Esophagus muscularis mucosa (tissue), 4 donors: ENCODE results near the gene DISP1. TPM values are rescaled to one million over a fixed set of nuclear protein-coding genes. Genes with fewer than 3 reads are reported as not detected.

ENCODE experiments used
- DNase-seq: peaks from one replicate; pipeline ENCODE4 v3.0.0-alpha.2; 2017; ENCODE audit errors: extremely low spot score
- H3K27ac ChIP-seq, 4 donors: fragments of 200-600 bp; sonication (generic); replicated peaks in 1 of 4; 1 replicate in 3 of 4; 2 replicates in 1 of 4; pipeline ENCODE4 v1.5.1; 2016 to 2019; ENCODE audit warnings: mild to moderate bottlenecking in 1 of 4
- H3K27me3 ChIP-seq, 4 donors: fragments of 200-600 bp; sonication (generic); one replicate each; pipeline versions ENCODE4 v1.5.1 to v1.6.0; 2016 to 2019
- H3K36me3 ChIP-seq, 4 donors: fragments of 200-600 bp; sonication (generic); one replicate each; pipeline ENCODE4 v1.5.1; 2016 to 2019
- H3K4me1 ChIP-seq, 4 donors: fragments of 200-600 bp; sonication (generic); one replicate each; pipeline ENCODE4 v1.5.1; 2016 to 2019
- H3K4me3 ChIP-seq, 4 donors: fragments of 200-600 bp; sonication (generic); 1 replicate in 2 of 4; 2 replicates in 2 of 4; pipeline ENCODE4 v1.5.1; 2016 to 2019; ENCODE audit warnings: mild to moderate bottlenecking in 4 of 4, moderate library complexity in 1 of 4
- H3K9me3 ChIP-seq, 4 donors: fragments of 200-600 bp; sonication (generic); 1 replicate in 3 of 4; 2 replicates in 1 of 4; pipeline ENCODE4 v1.5.1; 2016 to 2019
- EP300 ChIP-seq: sonication (generic); formaldehyde crosslinking; IDR thresholded peaks from one replicate; pipeline ENCODE4 v1.6.1; 2017; ENCODE audit warnings: antibody characterized with exemption
- POLR2A ChIP-seq: fragments of 450-650 bp; IDR thresholded peaks from one replicate; pipeline ENCODE4 v1.6.1; 2017; ENCODE audit warnings: antibody characterized with exemption, moderate library complexity, mild to moderate bottlenecking, low read depth
- POLR2AphosphoS5 ChIP-seq, 2 donors: sonication (generic); formaldehyde crosslinking; IDR thresholded peaks; one replicate each; pipeline ENCODE4 v1.6.1; 2017; ENCODE audit warnings: antibody characterized with exemption in 2 of 2
- WGBS: methylation state at CpG from one replicate; pipeline ENCODE4 v1.1.5; 2018; 5-methylcytosine and 5-hydroxymethylcytosine counted together
- intact Hi-C: fragments of 100-400 bp; cut with DNase I; formaldehyde crosslinking; loops from one replicate; pipeline ENCODE4 v1.15.1; 2023
- total RNA-seq, 4 donors: library from RNA; depleted of rRNA; stranded (reverse); fragments of >200 nt; gene quantifications; one replicate each; pipeline versions ENCODE4 v1.1.0 to v1.2.1, GENCODE V29; 2016
- TF ChIP-seq, protein P1 (sequence below), 3 experiments: fragments of 200-600 bp in 2 of 3; fragments of 450-650 bp in 1 of 3; sonication (generic) in 2 of 3; IDR thresholded peaks; one replicate each; pipeline ENCODE4 v1.5.1; 2017 to 2019; ENCODE audit warnings: antibody characterized with exemption in 3 of 3, mild to moderate bottlenecking in 2 of 3, moderate library complexity in 1 of 3

DISP1 gene
- total RNA-seq, 4 donors from 2014 or later = 9.3 to 14.1 (median 10.8) TPM

DNA sequence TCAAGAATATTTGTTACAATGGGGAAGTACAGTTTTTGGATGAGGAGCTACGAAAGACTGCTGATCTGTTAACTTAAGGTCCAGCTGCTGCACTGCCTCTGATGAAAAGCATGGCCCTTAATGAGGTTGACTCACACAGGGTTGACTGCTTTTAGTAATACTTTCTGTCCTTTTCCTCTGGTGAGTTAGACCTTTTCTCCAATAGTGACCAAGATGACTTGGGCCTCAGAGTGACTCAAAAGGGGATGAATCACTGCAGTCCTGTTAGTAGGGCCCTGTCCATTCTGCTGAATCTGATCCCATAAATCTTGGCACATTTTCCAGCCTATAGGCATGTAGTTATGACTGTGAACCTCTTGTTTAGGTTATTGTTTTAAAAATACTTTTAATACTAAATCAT lies 2.7 kb downstream of the DISP1 start:
- peaks cover 7 to 67% (median 49%) of the 10 kb centered on the region in 4 donors for H3K4me1 ChIP-seq
- intact Hi-C loops = no loop called here

DNA sequence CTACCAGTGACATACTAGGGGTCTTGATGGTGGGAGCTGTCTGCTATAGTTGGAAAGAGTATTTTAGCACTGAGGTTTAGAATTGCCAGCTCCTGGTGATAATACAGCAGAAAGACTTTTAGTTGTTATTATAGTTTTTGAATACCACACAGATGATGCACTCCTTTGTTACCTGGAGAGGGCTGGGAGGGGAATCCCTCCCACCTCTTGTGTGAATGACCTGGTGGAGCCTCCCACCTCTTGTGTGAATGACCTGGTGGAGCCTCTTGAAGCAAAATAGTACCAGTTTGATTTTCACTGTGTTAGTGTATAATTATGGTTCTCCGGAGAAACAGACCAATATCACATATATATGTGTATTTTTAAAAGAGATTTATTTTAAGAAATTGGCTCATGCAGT lies 3.3 kb downstream of the DISP1 start:
- H3K4me1 ChIP-seq = peaks cover 7 to 70% (median 49%) of the 10 kb centered on the region in 4 donors
- intact Hi-C loops = no loop called here
- WGBS = 27% methylated on average over 1 of the region's 1 CpG
- DNase-seq = no peak
- peak overlapping the region; percentile 28 to 62 (median 41) for H3K27ac ChIP-seq
- no peaks in the 10 kb centered on the region for H3K27me3 ChIP-seq
- no peaks in the 10 kb centered on the region for H3K36me3 ChIP-seq
- no peak overlapping the region for H3K4me3 ChIP-seq
- no peaks in the 10 kb centered on the region for H3K9me3 ChIP-seq
- no peak for TF ChIP-seq POLR2AphosphoS5 (IDR thresholded peaks at IDR 0.05)
- TF ChIP-seq, protein P1, sequence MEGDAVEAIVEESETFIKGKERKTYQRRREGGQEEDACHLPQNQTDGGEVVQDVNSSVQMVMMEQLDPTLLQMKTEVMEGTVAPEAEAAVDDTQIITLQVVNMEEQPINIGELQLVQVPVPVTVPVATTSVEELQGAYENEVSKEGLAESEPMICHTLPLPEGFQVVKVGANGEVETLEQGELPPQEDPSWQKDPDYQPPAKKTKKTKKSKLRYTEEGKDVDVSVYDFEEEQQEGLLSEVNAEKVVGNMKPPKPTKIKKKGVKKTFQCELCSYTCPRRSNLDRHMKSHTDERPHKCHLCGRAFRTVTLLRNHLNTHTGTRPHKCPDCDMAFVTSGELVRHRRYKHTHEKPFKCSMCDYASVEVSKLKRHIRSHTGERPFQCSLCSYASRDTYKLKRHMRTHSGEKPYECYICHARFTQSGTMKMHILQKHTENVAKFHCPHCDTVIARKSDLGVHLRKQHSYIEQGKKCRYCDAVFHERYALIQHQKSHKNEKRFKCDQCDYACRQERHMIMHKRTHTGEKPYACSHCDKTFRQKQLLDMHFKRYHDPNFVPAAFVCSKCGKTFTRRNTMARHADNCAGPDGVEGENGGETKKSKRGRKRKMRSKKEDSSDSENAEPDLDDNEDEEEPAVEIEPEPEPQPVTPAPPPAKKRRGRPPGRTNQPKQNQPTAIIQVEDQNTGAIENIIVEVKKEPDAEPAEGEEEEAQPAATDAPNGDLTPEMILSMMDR (IDR thresholded peaks at IDR 0.05) = no peak
- TF ChIP-seq POLR2A = no peak
- no peak for TF ChIP-seq EP300

More for the DNA sequence above, 2.7 kb downstream of the DISP1 start:
- Histone ChIP-seq H3K9me3 (no peaks in the 10 kb centered on the region), H3K4me3 (no peak overlapping the region), H3K27me3 (no peaks in the 10 kb centered on the region), H3K27ac (peak overlapping the region in 3 of 4 donors; percentile 40 to 62 (median 42)), H3K36me3 (no peaks in the 10 kb centered on the region)
- no peak for DNase-seq
- TF ChIP-seq EP300 (no peak), POLR2AphosphoS5 (IDR thresholded peaks at IDR 0.05) (peak; percentile 14 to 68)
- TF ChIP-seq, protein P1 (IDR thresholded peaks at IDR 0.05) = no peak
- 30% methylated on average over 1 of the region's 1 CpG for WGBS

GRCh38 chr1:222820171-222820712 lies 5.4 kb downstream of the DISP1 start:
- Histone ChIP-seq H3K4me3 (no peak overlapping the region), H3K27me3 (no peaks in the 10 kb centered on the region), H3K9me3 (no peaks in the 10 kb centered on the region), H3K27ac (no peak overlapping the region), H3K36me3 (no peaks in the 10 kb centered on the region), H3K4me1 (peaks cover 7 to 69% (median 50%) of the 10 kb centered on the region in 4 donors)
- TF ChIP-seq POLR2A (no peak), EP300 (no peak), POLR2AphosphoS5 (IDR thresholded peaks at IDR 0.05) (no peak)
- TF ChIP-seq, protein P1 (IDR thresholded peaks at IDR 0.05) = no peak
- WGBS = 83% methylated on average over 4 of the region's 4 CpGs
- DNase-seq = no peak
- intact Hi-C loops = no loop called here

GRCh38 chr1:222821239-222821638 lies 6.4 kb downstream of the DISP1 start:
- Histone ChIP-seq H3K36me3 (no peaks in the 10 kb centered on the region), H3K4me3 (no peak overlapping the region), H3K27me3 (no peaks in the 10 kb centered on the region), H3K9me3 (no peaks in the 10 kb centered on the region), H3K27ac (no peak overlapping the region), H3K4me1 (peaks cover 6 to 59% (median 41%) of the 10 kb centered on the region in 4 donors)
- 83% methylated on average over 4 of the region's 4 CpGs for WGBS
- intact Hi-C loops = no loop called here
- TF ChIP-seq POLR2AphosphoS5 (IDR thresholded peaks at IDR 0.05) = no peak
- TF ChIP-seq, protein P1 (IDR thresholded peaks at IDR 0.05) = no peak
- no peak for TF ChIP-seq POLR2A
- TF ChIP-seq EP300 = no peak
- no peak for DNase-seq

GRCh38 chr1:222823695-222824094 lies 8.9 kb downstream of the DISP1 start:
- Histone ChIP-seq H3K27me3 (no peaks in the 10 kb centered on the region), H3K27ac (no peak overlapping the region), H3K4me1 (peaks cover 0 to 39% (median 23%) of the 10 kb centered on the region in 4 donors), H3K9me3 (no peaks in the 10 kb centered on the region), H3K36me3 (no peaks in the 10 kb centered on the region), H3K4me3 (no peak overlapping the region)
- intact Hi-C loops = no loop called here
- no peak for DNase-seq
- WGBS = 72% methylated on average over 3 of the region's 3 CpGs
- TF ChIP-seq, protein P1 (IDR thresholded peaks at IDR 0.05) = no peak
- TF ChIP-seq POLR2A (no peak), EP300 (no peak), POLR2AphosphoS5 (IDR thresholded peaks at IDR 0.05) (no peak)
